DND-41 (cell line): ENCODE results near the gene PLEKHH1.

Experiments
- CTCF ChIP-seq: IDR thresholded peaks from 2 replicates; pipeline ENCODE4 v1.5.1; 2012; ENCODE audit warnings: borderline replicate concordance, low read length, moderate library complexity, mild to moderate bottlenecking; ENCODE audit not compliant: poor library complexity, severe bottlenecking; ENCODE audit errors: extremely low read depth
- EZH2 ChIP-seq: IDR thresholded peaks from 3 replicates; pipeline ENCODE4 v1.6.1; 2012; ENCODE audit warnings: borderline replicate concordance, low read depth, mild to moderate bottlenecking, moderate library complexity, low read length, inconsistent platforms; ENCODE audit not compliant: severe bottlenecking

GRCh38 chr14:67520482-67520881, 12.6 kb upstream of the PLEKHH1 start:
- no peak for TF ChIP-seq CTCF
- TF ChIP-seq EZH2, result no peak
